Prostate gland (tissue), 2 donors: Measurements from ENCODE around the gene ZNF414. TPM values are rescaled to one million over a fixed set of nuclear protein-coding genes. Genes with fewer than 3 reads are reported as not detected.

Experiments
- DNase-seq: peaks from one replicate; pipeline ENCODE4 v3.0.0-alpha.2; 2019; ENCODE audit warnings: low spot score
- H3K27ac ChIP-seq, 2 donors: fragments of 200-600 bp; sonication (generic); 2 replicates each; pipeline ENCODE4 v1.5.1; 2017 to 2019
- H3K27me3 ChIP-seq: fragments of 200-600 bp; sonication (generic); replicated peaks from 2 replicates; pipeline ENCODE4 v1.5.1; 2019; ENCODE audit not compliant: insufficient read depth
- H3K36me3 ChIP-seq, 2 donors: fragments of 200-600 bp; sonication (generic); 1 replicate in 1 of 2; 2 replicates in 1 of 2; pipeline versions ENCODE4 v1.5.1 to v1.8.1; 2017 to 2019
- H3K4me1 ChIP-seq: fragments of 200-600 bp; sonication (generic); replicated peaks from 2 replicates; pipeline ENCODE4 v1.5.1; 2019
- H3K4me3 ChIP-seq, 2 donors: fragments of 200-600 bp; sonication (generic); 2 replicates each; pipeline ENCODE4 v1.5.1; 2017 to 2019
- H3K9me3 ChIP-seq: fragments of 200-600 bp; sonication (generic); 2 replicates; pipeline ENCODE4 v1.5.1; 2017
- CTCF ChIP-seq, 4 experiments: fragments of 200-600 bp in 2 of 4; fragments of 450-650 bp in 2 of 4; sonication (generic) in 2 of 4; IDR thresholded peaks; 1 replicate in 3 of 4; 2 replicates in 1 of 4; pipeline ENCODE4 v1.5.1; 2016 to 2019; ENCODE audit warnings: antibody characterized with exemption in 4 of 4, mild to moderate bottlenecking in 2 of 4, moderate library complexity in 2 of 4
- POLR2A ChIP-seq: fragments of 450-650 bp; IDR thresholded peaks from one replicate; pipeline ENCODE4 v1.6.1; 2016; ENCODE audit warnings: antibody characterized with exemption, mild to moderate bottlenecking
- POLR2AphosphoS5 ChIP-seq: sonication (generic); formaldehyde crosslinking; IDR thresholded peaks from one replicate; pipeline ENCODE4 v1.6.1; 2017; ENCODE audit warnings: antibody characterized with exemption
- WGBS: methylation state at CpG from one replicate; pipeline ENCODE4 v1.1.5; 2018; 5-methylcytosine and 5-hydroxymethylcytosine counted together
- intact Hi-C: fragments of 100-400 bp; cut with DNase I; formaldehyde crosslinking; loops from one replicate; pipeline ENCODE4 v1.14.2; 2022
- total RNA-seq, 2 donors: library from RNA; depleted of rRNA; stranded (reverse); fragments of >200 nt; gene quantifications; one replicate each; pipeline ENCODE4 v1.1.0, GENCODE V29; 2016

Gene ZNF414
- total RNA-seq, 2 donors from 2014 or later: 24.4 to 59.5 TPM

GRCh38 chr19:8513036-8513686 lies 806 bp downstream of the ZNF414 start:
- H3K4me1 ChIP-seq: peaks cover 7% of the 10 kb centered on the region
- WGBS: 61% methylated on average over 19 of the region's 19 CpGs

GRCh38 chr19:8512115-8512967 lies 1.6 kb downstream of the ZNF414 start:
- no peak overlapping the region for H3K27ac ChIP-seq
- no peaks in the 10 kb centered on the region for H3K9me3 ChIP-seq
- no peak overlapping the region for H3K4me3 ChIP-seq
- no peak for DNase-seq
- intact Hi-C loops: no loop called here
- no peaks in the 10 kb centered on the region for H3K27me3 ChIP-seq
- no peak for TF ChIP-seq POLR2A
- TF ChIP-seq CTCF (IDR thresholded peaks at IDR 0.05): no peak
- TF ChIP-seq POLR2AphosphoS5: no peak
- WGBS: 79% methylated on average over 22 of the region's 22 CpGs
- H3K4me1 ChIP-seq: peaks cover 7% of the 10 kb centered on the region
- no peaks in the 10 kb centered on the region for H3K36me3 ChIP-seq

More at GRCh38 chr19:8513036-8513686, 806 bp downstream of the ZNF414 start:
- Histone ChIP-seq H3K27me3 (no peaks in the 10 kb centered on the region), H3K27ac (peak overlapping the region; percentile 98 to 100), H3K4me3 (peak overlapping the region; percentile 73 to 97), H3K36me3 (no peaks in the 10 kb centered on the region), H3K9me3 (no peaks in the 10 kb centered on the region)
- TF ChIP-seq POLR2A (no peak), POLR2AphosphoS5 (no peak), CTCF (IDR thresholded peaks at IDR 0.05) (peak in 1 of 4 experiments; percentile 11)
- DNase-seq: no peak
- intact Hi-C loops: no loop called here

GRCh38 chr19:8511573-8512101 lies 2.3 kb downstream of the ZNF414 start:
- 56% methylated on average over 45 of the region's 45 CpGs for WGBS
- H3K36me3 ChIP-seq: no peaks in the 10 kb centered on the region
- H3K4me1 ChIP-seq: peaks cover 7% of the 10 kb centered on the region
- intact Hi-C loops: no loop called here
- H3K4me3 ChIP-seq: no peak overlapping the region
- no peak for DNase-seq
- H3K9me3 ChIP-seq: no peaks in the 10 kb centered on the region
- TF ChIP-seq CTCF (IDR thresholded peaks at IDR 0.05) (no peak), POLR2A (no peak), POLR2AphosphoS5 (no peak)
- H3K27ac ChIP-seq: no peak overlapping the region
- H3K27me3 ChIP-seq: no peaks in the 10 kb centered on the region

GRCh38 chr19:8510589-8511115 lies 3.3 kb downstream of the ZNF414 start:
- intact Hi-C loops: no loop called here
- no peak for TF ChIP-seq CTCF (IDR thresholded peaks at IDR 0.05)
- H3K4me3 ChIP-seq: no peak overlapping the region
- H3K27me3 ChIP-seq: no peaks in the 10 kb centered on the region
- H3K27ac ChIP-seq: no peak overlapping the region
- H3K9me3 ChIP-seq: no peaks in the 10 kb centered on the region
- no peak for DNase-seq
- no peaks in the 10 kb centered on the region for H3K36me3 ChIP-seq
- H3K4me1 ChIP-seq: peaks cover 11% of the 10 kb centered on the region
- 80% methylated on average over 35 of the region's 52 CpGs for WGBS
